HG02571 (cell line): ENCODE results near the gene RFFL.
A peak's percentile ranks its signal among the peaks of the same experiment; 100 is the strongest.
"Not testable (repeated sequence)": the region's sequence is repeated elsewhere in the genome, so short reads cannot be mapped to it uniquely, and the experiment has no call there.

Experiments
- ATAC-seq: cut with Tn5 transposase; IDR thresholded peaks from one replicate; pipeline ENCODE4 v1.9.1; 2021; ENCODE audit warnings: mild to moderate bottlenecking, moderate library complexity; ENCODE audit not compliant: unreplicated experiment

RFFL gene

GRCh38 chr17:35010093-35010492 is 53.4 kb downstream of the RFFL start:
- no peak for ATAC-seq

- ATAC-seq: no peak
These were observed 56.5 kb downstream of the RFFL start for GRCh38 chr17:35006961-35007360.

- no peak for ATAC-seq
These were observed 57.2 kb downstream of the RFFL start for GRCh38 chr17:35006345-35006744.

GRCh38 chr17:35003778-35004177 is 59.7 kb downstream of the RFFL start:
- no peak for ATAC-seq

GRCh38 chr17:35002876-35003551 is 60.5 kb downstream of the RFFL start:
- no peak for ATAC-seq

- no peak for ATAC-seq
These were observed 62.0 kb downstream of the RFFL start for GRCh38 chr17:35001549-35001948.

- ATAC-seq: not testable (repeated sequence)
These were observed 62.5 kb downstream of the RFFL start for GRCh38 chr17:35000965-35001364.

- ATAC-seq: no peak
These were observed 64.1 kb downstream of the RFFL start for GRCh38 chr17:34999456-34999855.

GRCh38 chr17:34998205-34998604 is 65.3 kb downstream of the RFFL start:
- no peak for ATAC-seq

GRCh38 chr17:34997355-34997862 is 66.1 kb downstream of the RFFL start:
- ATAC-seq: no peak

GRCh38 chr17:34996422-34997285 is 66.9 kb downstream of the RFFL start:
- ATAC-seq: no peak

GRCh38 chr17:34993031-34993430 is 70.5 kb downstream of the RFFL start:
- no peak for ATAC-seq

- no peak for ATAC-seq
These were observed 71.9 kb downstream of the RFFL start for GRCh38 chr17:34991606-34992005.

GRCh38 chr17:34990921-34991365 is 72.6 kb downstream of the RFFL start:
- no peak for ATAC-seq

GRCh38 chr17:34989473-34989872 is 74.0 kb downstream of the RFFL start:
- no peak for ATAC-seq

- ATAC-seq: no peak
These were observed 74.9 kb downstream of the RFFL start for GRCh38 chr17:34988644-34989043.

- ATAC-seq: no peak
These were observed 76.3 kb downstream of the RFFL start for GRCh38 chr17:34987232-34987631.

- no peak for ATAC-seq
These were observed 81.8 kb downstream of the RFFL start for GRCh38 chr17:34981538-34982241.

GRCh38 chr17:34980681-34981537 is 82.6 kb downstream of the RFFL start:
- ATAC-seq: peak; percentile 80

GRCh38 chr17:34980353-34980680 is 83.2 kb downstream of the RFFL start, which contains the start of gene LIG3:
LIG3 (plus strand) TSS chr17:34980512; CDS start chr17:34983006, 2,494 bp downstream.
- ATAC-seq: peak; percentile 80
